Neural cell (in vitro differentiated cells): Measurements from ENCODE around the gene HUNK.

Experiments used
- MXI1 ChIP-seq: fragments of 450-650 bp; conservative IDR thresholded peaks from 2 replicates; pipeline ENCODE4 v1.6.1; 2014; ENCODE audit warnings: antibody characterized with exemption, mild to moderate bottlenecking; ENCODE audit not compliant: poor library complexity, severe bottlenecking
- TF ChIP-seq, protein P1 (sequence below): fragments of 450-650 bp; IDR thresholded peaks from 2 replicates; pipeline ENCODE4 v1.5.1; 2014; ENCODE audit warnings: antibody characterized with exemption, mild to moderate bottlenecking, moderate library complexity; ENCODE audit not compliant: poor library complexity, severe bottlenecking

DNA sequence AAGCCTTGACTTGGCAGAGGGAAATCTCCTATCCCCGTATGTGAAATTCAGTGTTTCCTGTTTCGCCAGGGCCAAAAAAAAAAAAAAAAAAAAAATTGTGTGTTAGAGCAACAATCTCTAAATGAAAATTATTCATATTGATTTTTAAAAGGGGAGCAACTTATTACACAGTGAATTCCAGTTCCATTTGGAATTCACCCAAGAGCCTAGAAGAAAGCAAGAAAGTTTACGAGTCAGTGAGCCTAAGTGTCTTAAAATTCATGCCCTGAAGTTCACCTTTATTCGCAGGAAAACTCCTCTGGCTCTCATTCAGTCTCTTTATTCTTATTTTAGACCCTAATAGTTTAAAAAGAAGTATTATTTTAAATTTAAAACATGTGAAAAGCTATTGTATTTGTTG, 42.1 kb upstream of the HUNK start:
- no peak for TF ChIP-seq MXI1
- TF ChIP-seq, protein P1, sequence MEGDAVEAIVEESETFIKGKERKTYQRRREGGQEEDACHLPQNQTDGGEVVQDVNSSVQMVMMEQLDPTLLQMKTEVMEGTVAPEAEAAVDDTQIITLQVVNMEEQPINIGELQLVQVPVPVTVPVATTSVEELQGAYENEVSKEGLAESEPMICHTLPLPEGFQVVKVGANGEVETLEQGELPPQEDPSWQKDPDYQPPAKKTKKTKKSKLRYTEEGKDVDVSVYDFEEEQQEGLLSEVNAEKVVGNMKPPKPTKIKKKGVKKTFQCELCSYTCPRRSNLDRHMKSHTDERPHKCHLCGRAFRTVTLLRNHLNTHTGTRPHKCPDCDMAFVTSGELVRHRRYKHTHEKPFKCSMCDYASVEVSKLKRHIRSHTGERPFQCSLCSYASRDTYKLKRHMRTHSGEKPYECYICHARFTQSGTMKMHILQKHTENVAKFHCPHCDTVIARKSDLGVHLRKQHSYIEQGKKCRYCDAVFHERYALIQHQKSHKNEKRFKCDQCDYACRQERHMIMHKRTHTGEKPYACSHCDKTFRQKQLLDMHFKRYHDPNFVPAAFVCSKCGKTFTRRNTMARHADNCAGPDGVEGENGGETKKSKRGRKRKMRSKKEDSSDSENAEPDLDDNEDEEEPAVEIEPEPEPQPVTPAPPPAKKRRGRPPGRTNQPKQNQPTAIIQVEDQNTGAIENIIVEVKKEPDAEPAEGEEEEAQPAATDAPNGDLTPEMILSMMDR: no peak
